AG04449 (cell line): ENCODE results near the gene IL17REL.
A peak's percentile ranks its signal among the peaks of the same experiment; 100 is the strongest.

Experiments used
- CTCF ChIA-PET: fragments of 350-600 bp; formaldehyde crosslinking; extraction: SDS; loops from one replicate; lab custom pipeline; 2021; ENCODE audit warnings: antibody characterized with exemption; lab: Yijun Ruan, JAX
- POLR2A ChIA-PET: fragments of 400-600, 350-600 bp; formaldehyde crosslinking; extraction: SDS; loops from one replicate; lab custom pipeline; 2020; ENCODE audit warnings: antibody characterized with exemption, inconsistent platforms; lab: Yijun Ruan, JAX
- DNase-seq: peaks from one replicate; pipeline ENCODE4 v3.0.0-alpha.2; 2010; ENCODE audit warnings: low read depth, low spot score
- H3K4me3 ChIP-seq: 2 replicates; pipeline ENCODE4 v1.5.1; 2011; ENCODE audit warnings: low read depth, mild to moderate bottlenecking, control low read depth, low read length
- TF ChIP-seq, protein P1 (sequence below): IDR thresholded peaks from one replicate; pipeline ENCODE4 v1.5.1; 2011; ENCODE audit warnings: mild to moderate bottlenecking, moderate library complexity, low read length, control low read depth, inconsistent platforms; ENCODE audit not compliant: insufficient read depth; ENCODE audit errors: missing control alignments

IL17REL gene

DNA sequence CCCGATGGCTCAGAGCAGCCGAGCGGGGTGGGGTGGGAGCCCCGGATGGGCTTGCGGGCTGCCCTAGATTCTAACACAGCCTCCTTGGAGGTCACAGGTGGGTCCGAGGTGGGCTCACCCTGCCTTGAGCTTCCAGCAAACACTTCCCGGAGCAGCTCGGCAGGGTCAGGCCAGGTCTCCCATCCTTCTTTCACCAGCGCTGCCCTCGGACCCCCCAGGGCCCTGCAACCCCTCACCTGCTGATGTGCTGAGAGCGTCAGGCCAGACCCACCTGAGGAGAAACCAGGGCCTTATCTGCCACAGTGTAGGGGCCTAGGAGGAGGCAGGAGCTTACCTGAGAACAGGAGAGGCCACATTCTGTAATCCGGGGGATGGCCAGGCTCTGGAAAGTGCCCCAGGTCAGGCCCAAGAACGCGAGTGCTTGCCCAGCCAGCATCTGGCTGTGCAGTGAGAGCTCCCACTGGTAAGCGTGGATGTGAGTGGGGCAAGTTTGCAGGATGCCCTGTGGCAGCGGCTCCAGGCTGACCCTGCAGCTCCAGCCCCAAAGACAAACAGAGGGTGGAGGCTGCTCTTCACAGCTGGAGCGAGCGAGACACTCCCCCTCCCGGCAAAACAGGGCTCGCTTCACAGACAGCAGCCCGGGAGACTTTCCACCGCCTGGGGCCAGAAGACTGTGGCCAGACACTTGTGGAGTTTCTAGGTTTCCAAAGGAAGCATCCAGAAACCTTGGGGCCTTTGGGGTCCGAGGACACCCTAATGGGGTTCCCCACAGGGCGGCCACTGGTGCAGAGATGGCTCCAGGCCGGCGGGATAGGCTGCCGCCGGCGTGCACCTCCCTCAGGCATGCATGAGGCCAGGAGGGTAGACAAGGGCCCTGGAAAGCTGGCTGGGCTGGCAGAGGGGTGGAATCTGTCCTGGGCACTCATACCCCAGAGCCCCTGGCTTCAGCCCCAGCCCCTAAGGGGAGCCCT, at the start of gene IL17REL:
TSS of gene IL17REL (minus strand) at position 555 of the 971 bp plus-strand sequence. CDS start at position 436, 119 bp downstream.
- ChIA-PET POLR2A (no interaction called here), CTCF (interaction anchor here (1.2 to 2.1 kb wide), 3 partner anchors 12 to 82 kb away, joined by 3 to 12 read pairs (median 4); no protein-coding TSS in a partner anchor)
- TF ChIP-seq, protein P1, sequence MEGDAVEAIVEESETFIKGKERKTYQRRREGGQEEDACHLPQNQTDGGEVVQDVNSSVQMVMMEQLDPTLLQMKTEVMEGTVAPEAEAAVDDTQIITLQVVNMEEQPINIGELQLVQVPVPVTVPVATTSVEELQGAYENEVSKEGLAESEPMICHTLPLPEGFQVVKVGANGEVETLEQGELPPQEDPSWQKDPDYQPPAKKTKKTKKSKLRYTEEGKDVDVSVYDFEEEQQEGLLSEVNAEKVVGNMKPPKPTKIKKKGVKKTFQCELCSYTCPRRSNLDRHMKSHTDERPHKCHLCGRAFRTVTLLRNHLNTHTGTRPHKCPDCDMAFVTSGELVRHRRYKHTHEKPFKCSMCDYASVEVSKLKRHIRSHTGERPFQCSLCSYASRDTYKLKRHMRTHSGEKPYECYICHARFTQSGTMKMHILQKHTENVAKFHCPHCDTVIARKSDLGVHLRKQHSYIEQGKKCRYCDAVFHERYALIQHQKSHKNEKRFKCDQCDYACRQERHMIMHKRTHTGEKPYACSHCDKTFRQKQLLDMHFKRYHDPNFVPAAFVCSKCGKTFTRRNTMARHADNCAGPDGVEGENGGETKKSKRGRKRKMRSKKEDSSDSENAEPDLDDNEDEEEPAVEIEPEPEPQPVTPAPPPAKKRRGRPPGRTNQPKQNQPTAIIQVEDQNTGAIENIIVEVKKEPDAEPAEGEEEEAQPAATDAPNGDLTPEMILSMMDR, result peak; percentile 21
- no peak within 1 kb of the TSS for H3K4me3 ChIP-seq
- no peak for DNase-seq

DNA sequence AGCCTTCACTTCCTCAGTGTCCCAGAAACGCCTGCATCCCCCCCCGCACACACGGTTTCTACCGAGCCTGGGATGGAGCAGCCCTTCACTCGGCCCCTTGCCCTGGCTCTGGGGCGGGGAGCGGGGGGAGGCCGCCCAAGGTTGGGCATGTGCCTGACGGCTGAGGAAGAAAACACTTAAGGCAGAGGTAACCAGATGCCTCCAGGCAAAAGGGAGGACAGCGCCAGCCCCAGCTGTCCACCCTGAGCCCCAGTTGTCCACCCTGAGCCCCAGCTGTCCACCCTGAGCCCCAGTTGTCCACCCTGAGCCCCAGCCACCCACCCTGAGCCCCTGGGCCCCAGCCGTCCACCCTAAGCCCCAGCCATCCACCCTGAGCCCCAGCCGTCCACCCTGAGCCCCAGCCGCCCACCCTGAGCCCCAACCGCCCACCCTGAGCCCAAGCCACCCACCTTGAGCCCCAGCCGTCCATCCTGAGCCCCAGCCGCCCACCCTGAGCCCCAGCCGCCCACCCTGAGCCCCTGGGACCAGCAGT, 49.3 kb upstream of the IL17REL start:
- no peak overlapping the region for H3K4me3 ChIP-seq
- ChIA-PET CTCF (no interaction called here), POLR2A (no interaction called here)
- no peak for DNase-seq
- TF ChIP-seq, protein P1, result no peak

DNA sequence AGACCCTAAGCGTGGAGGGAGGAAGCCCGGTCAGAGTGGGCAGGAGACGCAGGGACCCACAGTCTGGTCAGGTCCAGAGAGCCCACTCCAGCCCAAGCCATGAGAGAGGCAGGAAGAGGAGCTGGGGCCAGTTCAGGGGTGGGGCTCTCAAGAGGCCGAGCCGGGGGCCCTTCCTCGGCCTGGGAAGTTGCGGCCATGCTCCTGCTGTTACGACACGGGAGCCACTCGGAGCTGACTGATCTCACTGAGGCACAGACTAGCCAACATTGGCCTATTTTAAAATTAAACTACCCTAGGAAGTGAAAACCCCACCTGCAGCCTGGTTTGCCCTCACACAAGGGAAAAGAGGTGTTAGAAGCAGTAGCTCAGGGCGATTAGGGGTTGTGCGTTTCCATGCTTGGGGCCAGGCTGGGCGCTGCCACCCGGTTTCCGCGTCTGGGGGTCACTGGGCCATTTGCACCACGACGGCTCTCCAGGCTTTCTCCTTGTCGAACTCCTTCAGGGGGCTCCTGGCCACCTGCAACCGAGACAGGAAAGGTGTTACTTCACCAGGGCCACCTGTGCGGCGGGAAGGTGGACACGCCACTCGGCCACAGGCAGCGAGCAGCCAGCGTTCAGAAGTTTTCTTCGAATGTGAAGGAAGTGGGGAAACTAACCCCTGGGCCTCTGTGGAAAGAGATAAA, 48.7 kb upstream of the IL17REL start:
- H3K4me3 ChIP-seq, result no peak overlapping the region
- no peak for DNase-seq
- CTCF ChIA-PET, result no interaction called here
- TF ChIP-seq, protein P1, result no peak
- POLR2A ChIA-PET, result no interaction called here

DNA sequence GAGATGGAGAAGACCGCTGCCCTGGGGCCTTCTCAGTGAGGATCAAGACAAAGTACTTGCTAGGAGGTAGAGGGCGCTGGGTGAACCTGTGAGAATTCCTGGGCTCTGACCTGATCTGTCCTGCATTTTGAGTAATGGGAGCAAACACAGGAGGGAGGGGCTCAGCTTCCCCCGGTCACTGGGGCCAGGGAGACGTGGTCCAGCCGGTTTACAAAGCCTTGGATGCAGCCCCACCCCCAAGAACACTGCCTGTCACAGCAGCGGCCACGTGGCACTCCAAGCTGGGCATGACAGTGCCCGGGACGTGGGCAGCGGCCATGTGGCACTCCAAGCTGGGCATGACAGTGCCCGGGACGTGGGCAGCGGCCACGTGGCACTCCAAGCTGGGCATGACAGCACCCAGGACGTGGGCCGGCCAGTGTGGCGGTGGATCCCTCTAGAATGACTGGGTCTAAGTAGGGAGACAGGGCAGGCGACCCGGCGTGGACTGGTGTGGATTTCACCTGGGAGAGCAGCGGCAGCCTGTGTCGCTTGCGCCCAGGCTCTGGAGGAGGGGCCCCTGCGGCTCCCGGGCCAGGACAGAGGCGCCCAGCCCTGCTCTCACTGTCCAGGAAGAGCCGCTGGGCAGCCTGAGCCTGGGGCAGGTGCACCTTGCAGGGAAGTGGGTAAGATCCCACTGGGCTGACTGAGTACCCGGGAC, 48.0 kb upstream of the IL17REL start:
- TF ChIP-seq, protein P1, result no peak
- ChIA-PET CTCF (no interaction called here), POLR2A (no interaction called here)
- H3K4me3 ChIP-seq, result no peak overlapping the region
- no peak for DNase-seq

DNA sequence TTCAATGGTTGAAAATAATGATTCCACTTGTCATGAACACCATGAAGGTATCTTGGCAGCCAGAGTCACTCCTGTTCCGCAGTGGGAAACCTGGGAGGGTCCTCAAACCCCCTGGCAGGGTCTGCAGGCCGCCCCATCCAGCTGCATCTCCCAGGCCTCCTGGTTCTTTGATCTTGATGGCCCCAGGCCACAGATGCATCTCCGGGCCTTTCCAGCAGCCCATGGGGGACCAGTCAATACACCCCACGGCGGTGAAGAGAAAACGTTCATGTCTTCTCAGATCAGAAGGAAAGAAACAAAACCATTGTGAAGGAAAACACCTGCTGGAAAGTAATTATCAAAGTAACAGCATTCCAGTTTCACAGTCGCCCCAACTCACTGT, 47.3 kb upstream of the IL17REL start:
- no peak for DNase-seq
- ChIA-PET POLR2A (no interaction called here), CTCF (interaction anchor here (0.9 kb wide), 1 partner anchor 45 kb away, joined by 3 read pairs; no protein-coding TSS in a partner anchor)
- no peak overlapping the region for H3K4me3 ChIP-seq
- TF ChIP-seq, protein P1, result no peak
